PFSK-1 (cell line): Measurements from ENCODE around the gene RPS6KC1.

ENCODE experiments used
- SIN3A ChIP-seq: IDR thresholded peaks from 2 replicates; pipeline ENCODE4 v1.6.1; 2012; ENCODE audit warnings: mild to moderate bottlenecking, low read length, moderate library complexity, borderline replicate concordance; ENCODE audit not compliant: insufficient read depth
- TAF1 ChIP-seq: IDR thresholded peaks from 2 replicates; pipeline ENCODE4 v1.6.1; 2012; ENCODE audit warnings: low read length, control low read depth, borderline replicate concordance; ENCODE audit not compliant: insufficient read depth
- TF ChIP-seq, protein P1 (sequence below), 2 experiments: IDR thresholded peaks; 2 replicates each; pipeline versions ENCODE4 v1.6.1 to v1.8.0; 2011 to 2012; ENCODE audit warnings: low read depth in 2 of 2, low read length in 2 of 2, control low read depth in 1 of 2, inconsistent platforms in 1 of 2, mild to moderate bottlenecking in 1 of 2, moderate library complexity in 1 of 2; ENCODE audit not compliant: insufficient read depth in 1 of 2

RPS6KC1 gene

GRCh38 chr1:213320191-213320870, 269.3 kb downstream of the RPS6KC1 start:
- TF ChIP-seq, protein P1, sequence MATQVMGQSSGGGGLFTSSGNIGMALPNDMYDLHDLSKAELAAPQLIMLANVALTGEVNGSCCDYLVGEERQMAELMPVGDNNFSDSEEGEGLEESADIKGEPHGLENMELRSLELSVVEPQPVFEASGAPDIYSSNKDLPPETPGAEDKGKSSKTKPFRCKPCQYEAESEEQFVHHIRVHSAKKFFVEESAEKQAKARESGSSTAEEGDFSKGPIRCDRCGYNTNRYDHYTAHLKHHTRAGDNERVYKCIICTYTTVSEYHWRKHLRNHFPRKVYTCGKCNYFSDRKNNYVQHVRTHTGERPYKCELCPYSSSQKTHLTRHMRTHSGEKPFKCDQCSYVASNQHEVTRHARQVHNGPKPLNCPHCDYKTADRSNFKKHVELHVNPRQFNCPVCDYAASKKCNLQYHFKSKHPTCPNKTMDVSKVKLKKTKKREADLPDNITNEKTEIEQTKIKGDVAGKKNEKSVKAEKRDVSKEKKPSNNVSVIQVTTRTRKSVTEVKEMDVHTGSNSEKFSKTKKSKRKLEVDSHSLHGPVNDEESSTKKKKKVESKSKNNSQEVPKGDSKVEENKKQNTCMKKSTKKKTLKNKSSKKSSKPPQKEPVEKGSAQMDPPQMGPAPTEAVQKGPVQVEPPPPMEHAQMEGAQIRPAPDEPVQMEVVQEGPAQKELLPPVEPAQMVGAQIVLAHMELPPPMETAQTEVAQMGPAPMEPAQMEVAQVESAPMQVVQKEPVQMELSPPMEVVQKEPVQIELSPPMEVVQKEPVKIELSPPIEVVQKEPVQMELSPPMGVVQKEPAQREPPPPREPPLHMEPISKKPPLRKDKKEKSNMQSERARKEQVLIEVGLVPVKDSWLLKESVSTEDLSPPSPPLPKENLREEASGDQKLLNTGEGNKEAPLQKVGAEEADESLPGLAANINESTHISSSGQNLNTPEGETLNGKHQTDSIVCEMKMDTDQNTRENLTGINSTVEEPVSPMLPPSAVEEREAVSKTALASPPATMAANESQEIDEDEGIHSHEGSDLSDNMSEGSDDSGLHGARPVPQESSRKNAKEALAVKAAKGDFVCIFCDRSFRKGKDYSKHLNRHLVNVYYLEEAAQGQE (IDR thresholded peaks at IDR 0.05; ENCODE audit: insufficient read depth in 1 of 2, low read depth in 2 of 2, low read length in 2 of 2): no peak
- TF ChIP-seq TAF1: no peak
- no peak for TF ChIP-seq SIN3A
